Jurkat, Clone E6-1 (cell line): ENCODE results near the gene IFRD1. TPM values are rescaled to one million over a fixed set of nuclear protein-coding genes. Genes with fewer than 3 reads are reported as not detected.

Source experiments
- DNase-seq: peaks from one replicate; pipeline ENCODE4 v3.0.0-alpha.2; 2011; ENCODE audit warnings: low read depth, low spot score
- H3K4me3 ChIP-seq: 2 replicates; pipeline ENCODE4 v1.5.1; 2011; ENCODE audit warnings: mild to moderate bottlenecking, low read length, control low read depth, moderate library complexity
- polyA plus RNA-seq: library from polyadenylated mRNA; unstranded; fragments of >200 nt; gene quantifications from one replicate; pipeline ENCODE4 v1.2.1, GENCODE V29; 2012; ENCODE audit warnings: missing spikeins; ENCODE audit not compliant: insufficient read length, insufficient read depth

The IFRD1 gene, protein sequence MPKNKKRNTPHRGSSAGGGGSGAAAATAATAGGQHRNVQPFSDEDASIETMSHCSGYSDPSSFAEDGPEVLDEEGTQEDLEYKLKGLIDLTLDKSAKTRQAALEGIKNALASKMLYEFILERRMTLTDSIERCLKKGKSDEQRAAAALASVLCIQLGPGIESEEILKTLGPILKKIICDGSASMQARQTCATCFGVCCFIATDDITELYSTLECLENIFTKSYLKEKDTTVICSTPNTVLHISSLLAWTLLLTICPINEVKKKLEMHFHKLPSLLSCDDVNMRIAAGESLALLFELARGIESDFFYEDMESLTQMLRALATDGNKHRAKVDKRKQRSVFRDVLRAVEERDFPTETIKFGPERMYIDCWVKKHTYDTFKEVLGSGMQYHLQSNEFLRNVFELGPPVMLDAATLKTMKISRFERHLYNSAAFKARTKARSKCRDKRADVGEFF
- polyA plus RNA-seq: 34.7 TPM

GRCh38 chr7:112449902-112450806 is at the start of gene IFRD1:
IFRD1 (plus strand) TSS chr7:112450460; CDS start chr7:112450689, 229 bp downstream.
- DNase-seq: peak; percentile 95
- H3K4me3 ChIP-seq: peak within 1 kb of the TSS; percentile 86

- no peak for DNase-seq
- H3K4me3 ChIP-seq: no peak overlapping the region
These were observed 45.9 kb upstream of the IFRD1 start for GRCh38 chr7:112404321-112404720.

DNA sequence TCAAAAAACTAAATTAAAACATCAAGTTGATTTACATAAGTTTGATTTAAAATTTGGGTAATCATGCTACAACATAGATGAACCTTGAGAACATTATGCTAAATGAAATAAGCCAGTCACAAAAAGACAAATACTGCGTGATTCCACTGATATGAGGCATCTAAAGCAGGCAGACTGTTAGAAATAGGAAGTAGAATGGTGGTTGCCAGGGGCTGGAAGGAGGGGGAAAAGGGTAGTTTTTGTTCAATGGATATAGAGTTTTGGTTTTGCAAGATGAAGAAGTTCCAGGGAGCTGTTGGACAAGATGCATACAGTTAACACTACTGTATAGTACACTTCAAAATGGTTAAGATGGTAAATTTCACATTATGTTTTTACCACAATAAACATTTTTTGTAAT is 45.0 kb upstream of the IFRD1 start:
- DNase-seq: no peak
- H3K4me3 ChIP-seq: no peak overlapping the region

GRCh38 chr7:112407261-112407660 is 43.0 kb upstream of the IFRD1 start:
- H3K4me3 ChIP-seq: no peak overlapping the region
- no peak for DNase-seq

GRCh38 chr7:112410092-112410491 is 40.2 kb upstream of the IFRD1 start:
- no peak overlapping the region for H3K4me3 ChIP-seq
- no peak for DNase-seq

DNA sequence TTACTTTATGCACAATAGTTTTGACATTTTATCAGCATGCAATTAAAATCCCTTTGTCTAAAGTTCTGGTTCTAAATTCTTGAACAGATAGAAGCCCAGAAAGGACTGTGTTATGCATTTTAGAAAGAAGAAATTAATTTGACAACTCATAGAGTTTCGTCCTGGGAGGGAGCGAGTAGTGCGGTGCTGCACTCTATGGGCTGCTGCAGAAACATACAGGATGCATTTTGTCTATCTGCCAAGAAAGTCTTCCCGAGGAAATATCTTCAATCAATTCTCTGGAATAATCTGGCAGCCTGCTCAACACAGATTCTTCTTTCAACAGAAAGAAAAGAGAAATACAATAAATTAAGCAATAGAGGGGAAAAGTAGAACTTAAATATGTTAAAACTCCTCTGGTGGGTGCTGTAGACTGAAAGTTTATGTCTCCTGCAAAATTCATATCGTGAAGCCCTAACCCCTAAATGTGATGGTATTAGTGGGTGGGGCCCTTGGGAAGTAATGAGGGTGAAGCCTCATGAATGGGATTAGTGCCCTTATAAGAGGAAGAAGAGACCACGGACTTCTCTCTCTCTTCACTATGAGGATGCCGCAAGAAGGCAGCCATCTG is 39.0 kb upstream of the IFRD1 start:
- no peak overlapping the region for H3K4me3 ChIP-seq
- no peak for DNase-seq

- peak; percentile 35 for DNase-seq
- no peak overlapping the region for H3K4me3 ChIP-seq
These were observed 35.3 kb upstream of the IFRD1 start for GRCh38 chr7:112414855-112415490.

DNA sequence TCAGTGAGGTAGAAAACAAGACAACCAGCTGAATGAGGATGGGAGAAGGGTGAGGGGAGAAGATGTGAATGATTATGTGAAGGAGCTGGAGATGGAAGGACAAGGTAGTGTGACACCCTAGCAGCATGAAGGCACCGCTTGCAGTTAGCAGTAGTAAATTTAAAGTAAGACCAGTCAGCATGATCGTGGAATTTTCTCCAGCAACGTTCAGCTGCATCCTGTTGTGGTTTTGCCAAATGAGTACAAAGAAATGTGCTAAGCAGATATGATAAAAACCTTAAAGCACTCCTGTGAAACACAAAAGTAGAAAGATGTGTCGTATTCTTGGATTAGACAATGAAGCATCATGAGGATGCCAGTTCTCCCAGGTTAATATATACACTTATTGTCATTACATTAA is 34.1 kb upstream of the IFRD1 start:
- no peak overlapping the region for H3K4me3 ChIP-seq
- DNase-seq: peak; percentile 68

GRCh38 chr7:112419543-112420130 is 30.6 kb upstream of the IFRD1 start:
- H3K4me3 ChIP-seq: no peak overlapping the region
- no peak for DNase-seq

GRCh38 chr7:112420236-112420861 is 29.9 kb upstream of the IFRD1 start:
- no peak overlapping the region for H3K4me3 ChIP-seq

GRCh38 chr7:112421666-112422486 is 28.4 kb upstream of the IFRD1 start:
- peak; percentile 80 for DNase-seq
- peak overlapping the region; percentile 2; the same call in 1 of the 2 replicates for H3K4me3 ChIP-seq

More at GRCh38 chr7:112420236-112420861, 29.9 kb upstream of the IFRD1 start:
- no peak for DNase-seq

- peak; percentile 42 for DNase-seq
- no peak overlapping the region for H3K4me3 ChIP-seq
These were observed 27.3 kb upstream of the IFRD1 start for GRCh38 chr7:112422842-112423496.

DNA sequence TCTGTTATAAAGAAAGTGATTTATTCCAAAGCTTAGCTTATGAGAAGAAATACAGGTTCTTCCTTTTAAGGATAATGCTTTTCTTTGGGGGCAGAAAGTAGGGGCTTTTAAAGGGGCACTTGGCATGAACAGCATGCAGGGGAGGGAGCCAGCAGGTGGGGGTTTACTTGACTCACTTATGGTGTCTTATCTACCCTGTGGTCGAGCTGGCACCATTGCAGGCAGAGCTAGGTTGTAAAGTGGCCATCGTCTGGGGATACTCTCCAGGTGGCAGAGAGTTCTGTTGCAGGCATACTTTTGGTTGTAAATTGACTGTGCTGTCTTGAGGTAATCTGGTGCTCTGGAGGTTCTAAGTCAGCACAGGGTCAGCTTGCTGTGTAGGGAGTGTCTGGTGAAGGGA is 26.3 kb upstream of the IFRD1 start:
- no peak for DNase-seq
- H3K4me3 ChIP-seq: no peak overlapping the region

DNA sequence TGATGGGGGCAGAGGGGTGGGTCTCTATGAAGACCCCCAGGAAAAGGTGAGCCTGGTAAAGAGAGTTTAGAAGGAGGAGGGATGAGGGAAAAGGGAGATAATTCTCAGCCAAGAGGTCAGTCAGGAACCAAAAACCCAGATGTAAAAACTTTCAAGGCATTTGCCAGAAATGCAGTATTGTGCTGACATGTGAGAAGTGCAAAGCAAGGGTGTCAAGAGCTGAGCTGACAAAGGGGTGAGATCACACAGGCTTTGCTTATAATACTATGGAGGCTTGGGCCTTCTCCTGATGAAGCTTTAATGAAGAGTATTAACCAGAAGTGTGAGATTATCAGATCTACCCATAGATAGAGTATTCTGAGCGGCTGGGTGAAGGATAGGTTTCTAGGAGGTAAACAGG is 22.3 kb upstream of the IFRD1 start:
- no peak overlapping the region for H3K4me3 ChIP-seq
- DNase-seq: no peak

DNA sequence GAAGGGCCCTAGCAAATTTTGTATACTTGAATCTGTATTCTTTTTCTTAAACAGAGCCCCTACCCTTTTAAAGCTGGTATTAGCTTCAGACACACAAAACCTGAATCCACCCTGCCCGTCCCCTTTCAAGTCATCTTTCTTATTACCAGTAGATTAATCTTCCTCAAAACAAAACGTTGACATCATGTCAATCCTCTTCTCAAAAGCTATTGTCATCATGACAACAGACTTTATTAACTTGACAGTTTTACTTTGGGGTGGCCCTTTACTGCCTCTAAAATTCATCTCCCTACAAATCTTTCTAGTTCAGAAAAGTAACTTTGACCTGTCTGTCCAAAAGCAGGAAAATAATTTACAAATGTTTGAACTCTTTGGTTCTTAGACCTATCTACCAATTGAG is 21.5 kb upstream of the IFRD1 start:
- no peak for DNase-seq
- no peak overlapping the region for H3K4me3 ChIP-seq

GRCh38 chr7:112430649-112431048 is 19.6 kb upstream of the IFRD1 start:
- DNase-seq: no peak
- no peak overlapping the region for H3K4me3 ChIP-seq

DNA sequence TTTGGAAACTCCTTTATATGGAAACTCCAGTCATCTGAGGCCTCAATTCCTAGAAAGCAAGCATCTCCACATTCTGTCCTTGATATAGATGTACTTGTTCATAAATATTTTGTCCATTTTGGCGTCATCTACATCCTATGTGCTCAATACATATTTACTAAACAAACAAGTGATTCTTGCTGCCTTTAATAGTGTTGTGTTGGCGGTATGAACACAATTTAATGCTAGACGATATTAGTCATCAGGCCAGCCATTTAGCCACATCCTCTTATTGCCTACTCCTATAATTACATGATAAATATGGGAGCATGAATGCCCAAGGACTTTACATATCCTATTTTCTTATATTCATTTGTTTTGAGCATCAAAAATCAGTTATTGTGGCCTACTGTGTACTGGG is 18.5 kb upstream of the IFRD1 start:
- DNase-seq: no peak
- H3K4me3 ChIP-seq: no peak overlapping the region
